Measurements from ENCODE around the gene GATA5. TPM values are rescaled to one million over a fixed set of nuclear protein-coding genes. Genes with fewer than 3 reads are reported as not detected.

Gene GATA5
- polyA plus RNA-seq, 1 of the 3 experiments (the other 2 are of a cell fraction) = not detected

- TF ChIP-seq EZH2phosphoT487 (IDR thresholded peaks at IDR 0.05; ENCODE audit: borderline replicate concordance, low read depth) (no peak), ELF1 (IDR thresholded peaks at IDR 0.05) (no peak), SMC3 (IDR thresholded peaks at IDR 0.05; ENCODE audit: low read depth, low read length) (no peak), GATA2 (CRISPR knock-in tag; IDR thresholded peaks at IDR 0.05) (no peak), FOXM1 (IDR thresholded peaks at IDR 0.05; ENCODE audit: low read depth) (no peak), TEAD4 (IDR thresholded peaks at IDR 0.05; ENCODE audit: borderline replicate concordance, insufficient read depth) (no peak), MXI1 (IDR thresholded peaks at IDR 0.05; ENCODE audit: low read depth, low read length) (no peak), USF2 (IDR thresholded peaks at IDR 0.05; ENCODE audit: borderline replicate concordance, low read depth, low read length) (no peak)
- no peaks in the 10 kb centered on the region for H3F3A ChIP-seq (replicated peaks; ENCODE audit: insufficient read depth)
- H3K4me1 ChIP-seq (ENCODE audit: control insufficient read depth in 1 of 2, insufficient read depth in 2 of 2, low read depth in 1 of 2, low read length in 1 of 2) = no peaks in the 10 kb centered on the region; a peak in 1 of 4 replicates
- no peaks in the 10 kb centered on the region for H3K79me2 ChIP-seq (ENCODE audit: insufficient read depth)
- WGBS (ENCODE audit: low lambda C conversion rate) = 62% methylated on average over 22 of the region's 25 CpGs
- DNase-seq = no peak
- no peak overlapping the region for H3K4me2 ChIP-seq
- ChIA-PET POLR2A (no interaction called here), CTCF (interaction anchor here (0.7 to 6.9 kb wide), 6 partner anchors 16 to 138 kb away, joined by 3 to 42 read pairs (median 4); no protein-coding TSS in a partner anchor)
- H4K20me1 ChIP-seq (ENCODE audit: insufficient read depth) = no peaks in the 10 kb centered on the region
- H3K9ac ChIP-seq = no peak overlapping the region
- no peaks in the 10 kb centered on the region for H3K36me3 ChIP-seq (replicated peaks in 1 of 2; ENCODE audit: control insufficient read depth in 1 of 2, insufficient read depth in 2 of 2, low read length in 1 of 2)
- H2AFZ ChIP-seq (ENCODE audit: low read depth) = no peak overlapping the region
- no peak overlapping the region for H3K27ac ChIP-seq (ENCODE audit: low read depth in 2 of 2, low read length in 1 of 2)
- H3K9me3 ChIP-seq = no peaks in the 10 kb centered on the region
- H3K27me3 ChIP-seq (ENCODE audit: insufficient read depth) = peaks cover 25% of the 10 kb centered on the region; the same call in 1 of the 2 replicates
- no peaks in the 10 kb centered on the region for H3K9me2 ChIP-seq
- no peak overlapping the region for H3K4me3 ChIP-seq (ENCODE audit: low read depth in 2 of 2, low read length in 1 of 2)
Measured at GRCh38 chr20:62483613-62484458, 8.0 kb upstream of the GATA5 start.

GRCh38 chr20:62482974-62483373, 7.2 kb upstream of the GATA5 start:
- Histone ChIP-seq H3K9me2 (no peaks in the 10 kb centered on the region), H3K4me3 (ENCODE audit: low read depth in 2 of 2, low read length in 1 of 2) (no peak overlapping the region), H3K9ac (no peak overlapping the region), H3K36me3 (replicated peaks in 1 of 2; ENCODE audit: control insufficient read depth in 1 of 2, insufficient read depth in 2 of 2, low read length in 1 of 2) (no peaks in the 10 kb centered on the region), H3K27me3 (ENCODE audit: insufficient read depth) (peaks cover 25% of the 10 kb centered on the region), H3K4me2 (no peak overlapping the region), H3F3A (replicated peaks; ENCODE audit: insufficient read depth) (no peaks in the 10 kb centered on the region), H2AFZ (ENCODE audit: low read depth) (no peak overlapping the region), H3K27ac (ENCODE audit: low read depth in 2 of 2, low read length in 1 of 2) (no peak overlapping the region), H4K20me1 (ENCODE audit: insufficient read depth) (no peaks in the 10 kb centered on the region), H3K9me3 (no peaks in the 10 kb centered on the region), H3K4me1 (ENCODE audit: control insufficient read depth in 1 of 2, insufficient read depth in 2 of 2, low read depth in 1 of 2, low read length in 1 of 2) (no peaks in the 10 kb centered on the region; a peak in 1 of 4 replicates), H3K79me2 (ENCODE audit: insufficient read depth) (no peaks in the 10 kb centered on the region)
- WGBS (ENCODE audit: low lambda C conversion rate) = 71% methylated on average over 8 of the region's 8 CpGs
- POLR2A ChIA-PET = no interaction called here
- DNase-seq = no peak
- TF ChIP-seq EP300 (IDR thresholded peaks at IDR 0.05; ENCODE audit: borderline replicate concordance in 1 of 2, low read depth in 1 of 2, low read length in 1 of 2) (no peak), USF1 (IDR thresholded peaks at IDR 0.05; ENCODE audit: borderline replicate concordance, low read depth) (no peak), USF2 (IDR thresholded peaks at IDR 0.05; ENCODE audit: borderline replicate concordance, low read depth, low read length) (no peak), FOSL2 (IDR thresholded peaks at IDR 0.05; ENCODE audit: borderline replicate concordance, low read depth) (no peak), EZH2phosphoT487 (IDR thresholded peaks at IDR 0.05; ENCODE audit: borderline replicate concordance, low read depth) (no peak), REST (IDR thresholded peaks at IDR 0.05; ENCODE audit: low read depth, low read length) (no peak), MEF2A (IDR thresholded peaks at IDR 0.05; ENCODE audit: borderline replicate concordance, low read depth) (no peak), PBX3 (IDR thresholded peaks at IDR 0.05) (no peak), TEAD4 (IDR thresholded peaks at IDR 0.05; ENCODE audit: borderline replicate concordance, insufficient read depth) (no peak), YY1 (IDR thresholded peaks at IDR 0.05; ENCODE audit: low read depth) (no peak), RAD21 (IDR thresholded peaks at IDR 0.05; ENCODE audit: low read length) (no peak), TAF1 (IDR thresholded peaks at IDR 0.05; ENCODE audit: borderline replicate concordance, low read depth, low read length) (no peak)
- CTCF ChIA-PET = interaction anchor here (0.9 to 6.9 kb wide), 6 partner anchors 17 to 256 kb away, joined by 3 to 42 read pairs (median 4); no protein-coding TSS in a partner anchor
